Breast epithelium (tissue), 4 donors: ENCODE results near the gene SPATA33. TPM values are rescaled to one million over a fixed set of nuclear protein-coding genes. Genes with fewer than 3 reads are reported as not detected.

Experiments used
- DNase-seq, 2 donors: peaks; one replicate each; pipeline ENCODE4 v3.0.0-alpha.2; 2019; ENCODE audit warnings: low spot score in 2 of 2
- H3K27ac ChIP-seq, 2 donors: fragments of 200-600 bp; sonication (generic) in 1 of 2; one replicate each; pipeline ENCODE4 v1.5.1; 2016 to 2019; ENCODE audit warnings: mild to moderate bottlenecking in 1 of 2
- H3K27me3 ChIP-seq, 2 donors: fragments of 200-600 bp; sonication (generic) in 1 of 2; one replicate each; pipeline versions ENCODE4 v1.5.1 to v1.6.0; 2017 to 2019; ENCODE audit warnings: control low read depth in 1 of 2, mild to moderate bottlenecking in 1 of 2
- H3K36me3 ChIP-seq: fragments of 200-600 bp; one replicate; pipeline ENCODE4 v1.5.1; 2019
- H3K4me1 ChIP-seq, 2 donors: fragments of 200-600 bp; sonication (generic); one replicate each; pipeline ENCODE4 v1.5.1; 2016 to 2019; ENCODE audit warnings: control low read depth in 1 of 2
- H3K4me3 ChIP-seq, 3 donors: fragments of 200-600 bp; sonication (generic); 1 replicate in 2 of 3; 2 replicates in 1 of 3; pipeline ENCODE4 v1.5.1; 2016 to 2019; ENCODE audit warnings: mild to moderate bottlenecking in 3 of 3, moderate library complexity in 2 of 3
- H3K9me3 ChIP-seq, 2 donors: fragments of 200-600 bp; sonication (generic) in 1 of 2; one replicate each; pipeline ENCODE4 v1.5.1; 2016 to 2019; ENCODE audit warnings: control low read depth in 1 of 2
- CTCF ChIP-seq, 3 donors: fragments of 450-650 bp; IDR thresholded peaks; one replicate each; pipeline ENCODE4 v1.5.1; 2016 to 2017; ENCODE audit warnings: antibody characterized with exemption in 3 of 3, mild to moderate bottlenecking in 3 of 3, moderate library complexity in 3 of 3
- POLR2A ChIP-seq: fragments of 450-650 bp; IDR thresholded peaks from one replicate; pipeline ENCODE4 v1.6.1; 2016; ENCODE audit warnings: antibody characterized with exemption, mild to moderate bottlenecking, moderate library complexity
- POLR2AphosphoS5 ChIP-seq, 3 donors: sonication (generic); formaldehyde crosslinking; IDR thresholded peaks; one replicate each; pipeline ENCODE4 v1.6.1; 2017; ENCODE audit warnings: antibody characterized with exemption in 3 of 3
- intact Hi-C: fragments of 100-400 bp; cut with DNase I; formaldehyde crosslinking; loops from one replicate; pipeline ENCODE4 v1.15.1; 2023; ENCODE audit warnings: low total_unique reads
- total RNA-seq, 3 donors: library from RNA; depleted of rRNA; stranded (reverse); fragments of >200 nt; gene quantifications; one replicate each; pipeline ENCODE4 v1.1.0, GENCODE V29; 2016

Gene SPATA33
- total RNA-seq, 3 donors from 2014 or later, result 3.8 to 7.2 (median 5.9) TPM

GRCh38 chr16:89712274-89712781, 54.7 kb downstream of the SPATA33 start:
- Histone ChIP-seq H3K4me3 (peak overlapping the region in 2 of 3 donors; percentile 55 to 66), H3K27me3 (no peaks in the 10 kb centered on the region), H3K4me1 (peaks cover 0 to 9% of the 10 kb centered on the region in 2 donors), H3K9me3 (no peaks in the 10 kb centered on the region), H3K36me3 (no peaks in the 10 kb centered on the region), H3K27ac (no peak overlapping the region)
- no peak for TF ChIP-seq POLR2A
- no peak for TF ChIP-seq POLR2AphosphoS5 (IDR thresholded peaks at IDR 0.05)
- no peak for TF ChIP-seq CTCF (IDR thresholded peaks at IDR 0.05)
- DNase-seq, result no peak
- intact Hi-C loops, result no loop called here

- intact Hi-C loops, result no loop called here
- Histone ChIP-seq H3K9me3 (no peaks in the 10 kb centered on the region), H3K27ac (no peak overlapping the region), H3K4me1 (peaks cover 0 to 9% of the 10 kb centered on the region in 2 donors), H3K27me3 (no peaks in the 10 kb centered on the region), H3K4me3 (no peak overlapping the region), H3K36me3 (no peaks in the 10 kb centered on the region)
- TF ChIP-seq POLR2AphosphoS5 (IDR thresholded peaks at IDR 0.05), result no peak
- no peak for TF ChIP-seq POLR2A
- no peak for TF ChIP-seq CTCF (IDR thresholded peaks at IDR 0.05)
- no peak for DNase-seq
These were observed 58.9 kb downstream of the SPATA33 start for GRCh38 chr16:89716493-89716892.

DNA sequence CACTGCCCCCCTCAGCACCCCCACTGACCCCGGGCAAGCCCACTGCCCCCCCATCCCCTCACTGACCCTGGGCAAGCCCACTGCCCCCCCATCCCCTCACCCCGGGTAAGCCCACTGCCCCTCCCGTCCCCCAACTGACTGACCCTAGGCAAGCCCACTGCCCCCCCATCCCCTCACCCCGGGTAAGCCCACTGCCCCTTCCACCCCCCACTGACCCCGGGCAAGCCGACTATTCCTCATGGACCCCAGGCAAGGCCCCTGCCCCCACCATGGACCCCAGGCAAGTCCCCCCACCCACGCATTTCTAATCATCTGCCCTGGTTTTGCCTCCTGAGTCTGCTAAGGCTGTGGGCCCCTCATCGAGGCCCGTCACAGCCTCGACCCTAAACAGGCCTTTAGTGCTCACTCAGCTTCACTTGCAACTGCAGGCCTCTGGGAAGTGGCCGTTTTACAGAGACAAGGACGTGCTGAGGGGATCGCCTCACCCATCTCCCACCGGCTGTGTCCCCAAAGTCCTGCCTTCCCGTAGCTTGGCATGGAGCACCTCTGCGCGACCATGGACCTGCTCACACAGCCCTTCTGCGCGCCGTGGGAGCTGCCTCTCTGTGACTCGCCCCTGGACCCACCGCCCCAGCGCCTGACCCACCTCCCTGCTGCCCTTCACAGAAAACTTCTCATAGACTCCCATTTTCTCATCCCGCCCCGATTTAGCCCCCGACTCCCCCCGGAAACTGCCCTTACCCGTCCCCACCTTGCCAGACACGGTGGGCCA, 59.5 kb downstream of the SPATA33 start:
- TF ChIP-seq CTCF (IDR thresholded peaks at IDR 0.05), result no peak
- TF ChIP-seq POLR2AphosphoS5 (IDR thresholded peaks at IDR 0.05), result no peak
- TF ChIP-seq POLR2A, result no peak
- DNase-seq, result no peak
- H3K4me3 ChIP-seq, result no peak overlapping the region
- H3K27ac ChIP-seq, result no peak overlapping the region
- no peaks in the 10 kb centered on the region for H3K9me3 ChIP-seq
- no peaks in the 10 kb centered on the region for H3K27me3 ChIP-seq
- H3K4me1 ChIP-seq, result peaks cover 1 to 6% of the 10 kb centered on the region in 2 donors
- intact Hi-C loops, result no loop called here
- H3K36me3 ChIP-seq, result no peaks in the 10 kb centered on the region

GRCh38 chr16:89717688-89718505, 60.3 kb downstream of the SPATA33 start:
- DNase-seq, result no peak
- intact Hi-C loops, result no loop called here

More at GRCh38 chr16:89717688-89718505, 60.3 kb downstream of the SPATA33 start:
- H3K9me3 ChIP-seq, result no peaks in the 10 kb centered on the region
- no peak overlapping the region for H3K4me3 ChIP-seq
- H3K4me1 ChIP-seq, result peaks cover 7 to 9% of the 10 kb centered on the region in 2 donors
- H3K36me3 ChIP-seq, result no peaks in the 10 kb centered on the region
- TF ChIP-seq POLR2AphosphoS5 (IDR thresholded peaks at IDR 0.05) (no peak), CTCF (IDR thresholded peaks at IDR 0.05) (no peak), POLR2A (no peak)
- H3K27me3 ChIP-seq, result no peaks in the 10 kb centered on the region
- no peak overlapping the region for H3K27ac ChIP-seq

Other genes with a start within 250 kb of the SPATA33 start
- 10 to 100 TPM; 64.0 to 79.0 (median 69.2) TPM for gene ANKRD11, start 167.3 kb upstream of the SPATA33 start, total RNA-seq
- 100 to 1,000 TPM; 104 to 126 (median 118) TPM for gene SPG7, start 149.4 kb upstream of the SPATA33 start, total RNA-seq
- 1,000 to 10,000 TPM; 5,075 to 6,295 (median 5,484) TPM for gene RPL13, start 97.2 kb upstream of the SPATA33 start, total RNA-seq
- gene CPNE7, start 82.1 kb upstream of the SPATA33 start, total RNA-seq, result 1 to 10 TPM in 2 of 3 donors, not detected in 1; 1.2 to 4.9 TPM
- gene DPEP1, start 44.2 kb upstream of the SPATA33 start, total RNA-seq, result under 1 TPM; 0.59 to 0.98 (median 0.80) TPM
- 10 to 100 TPM; 67.5 to 100.0 (median 86.2) TPM for gene CHMP1A, start 128 bp upstream of the SPATA33 start, total RNA-seq
- 10 to 100 TPM; 31.2 to 84.9 (median 67.2) TPM for gene CDK10, start 28.9 kb downstream of the SPATA33 start, total RNA-seq
- gene SPATA2L, start 43.9 kb downstream of the SPATA33 start, total RNA-seq, result 10 to 100 TPM in 2 of 3 donors, 1 to 10 TPM in 1; 9.0 to 15.1 (median 14.3) TPM
- gene VPS9D1, start 63.1 kb downstream of the SPATA33 start, total RNA-seq, result 1 to 10 TPM; 4.8 to 6.6 (median 5.4) TPM
- 10 to 100 TPM; 19.2 to 48.5 (median 31.2) TPM for gene ZNF276, start 63.7 kb downstream of the SPATA33 start, total RNA-seq
- gene FANCA, start 158.8 kb downstream of the SPATA33 start, total RNA-seq, result 1 to 10 TPM in 2 of 3 donors, under 1 TPM in 1; 0.64 to 4.0 (median 3.9) TPM
- 10 to 100 TPM in 1 of 3 donors, 1 to 10 TPM in 2; 1.3 to 11.1 (median 7.8) TPM for gene SPIRE2, start 170.6 kb downstream of the SPATA33 start, total RNA-seq
- 100 to 1,000 TPM; 169 to 243 (median 176) TPM for gene TCF25, start 215.8 kb downstream of the SPATA33 start, total RNA-seq